DMS153 (cell line): Measurements from ENCODE around the gene PCDHB3.
"Not testable (repeated sequence)": the region's sequence is repeated elsewhere in the genome, so short reads cannot be mapped to it uniquely, and the experiment has no call there.

Experiments
- DNase-seq: peaks from one replicate; lab custom pipeline; 2025; lab: John Stamatoyannopoulos, UW

PCDHB3 gene

GRCh38 chr5:141135718-141136266 lies 35.5 kb downstream of the PCDHB3 start:
- DNase-seq = no peak

GRCh38 chr5:141137346-141137745 lies 37.1 kb downstream of the PCDHB3 start:
- not testable (repeated sequence) for DNase-seq

- DNase-seq = no peak
Measured at GRCh38 chr5:141149812-141150211, 49.5 kb downstream of the PCDHB3 start, which contains the start of gene PCDHB6. Gene PCDHB6 (plus strand): TSS chr5:141150057. CDS start chr5:141150258, 201 bp downstream.

- DNase-seq = no peak
Measured at GRCh38 chr5:141150224-141150992, 50.1 kb downstream of the PCDHB3 start.

- DNase-seq = no peak
Measured at GRCh38 chr5:141150993-141151325, 50.7 kb downstream of the PCDHB3 start.

DNA sequence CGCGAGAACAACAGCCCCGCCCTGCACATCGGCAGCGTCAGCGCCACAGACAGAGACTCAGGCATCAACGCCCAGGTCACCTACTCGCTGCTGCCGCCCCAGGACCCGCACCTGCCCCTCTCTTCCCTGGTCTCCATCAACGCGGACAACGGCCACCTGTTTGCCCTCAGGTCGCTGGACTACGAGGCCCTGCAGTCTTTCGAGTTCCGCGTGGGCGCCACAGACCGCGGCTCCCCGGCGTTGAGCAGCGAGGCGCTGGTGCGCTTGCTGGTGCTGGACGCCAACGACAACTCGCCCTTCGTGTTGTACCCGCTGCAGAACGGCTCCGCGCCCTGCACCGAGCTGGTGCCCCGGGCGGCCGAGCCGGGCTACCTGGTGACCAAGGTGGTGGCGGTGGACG lies 51.4 kb downstream of the PCDHB3 start:
- not testable (repeated sequence) for DNase-seq

- not testable (repeated sequence) for DNase-seq
Measured at GRCh38 chr5:141152096-141152495, 51.8 kb downstream of the PCDHB3 start.
